Esophagus squamous epithelium (tissue), 5 donors: ENCODE measurements around the gene FGF4. TPM values are rescaled to one million over a fixed set of nuclear protein-coding genes. Genes with fewer than 3 reads are reported as not detected.

ENCODE experiments used
- DNase-seq: peaks from one replicate; lab custom pipeline; 2025; lab: John Stamatoyannopoulos, UW
- H3K27ac ChIP-seq, 4 donors: fragments of 200-600 bp; sonication (generic); one replicate each; pipeline ENCODE4 v1.5.1; 2016 to 2019; ENCODE audit warnings: mild to moderate bottlenecking in 1 of 4
- H3K27me3 ChIP-seq, 4 donors: fragments of 200-600 bp; sonication (generic); 1 replicate in 3 of 4; 2 replicates in 1 of 4; pipeline versions ENCODE4 v1.5.1 to v1.6.0; 2017 to 2021; ENCODE audit warnings: antibody characterized with exemption in 1 of 4
- H3K36me3 ChIP-seq, 3 donors: fragments of 200-600 bp; sonication (generic); one replicate each; pipeline ENCODE4 v1.5.1; 2016 to 2019
- H3K4me1 ChIP-seq, 3 donors: fragments of 200-600 bp; sonication (generic); one replicate each; pipeline ENCODE4 v1.5.1; 2017 to 2019
- H3K4me3 ChIP-seq, 4 donors: fragments of 200-600 bp; sonication (generic); 1 replicate in 3 of 4; 2 replicates in 1 of 4; pipeline ENCODE4 v1.5.1; 2016 to 2019; ENCODE audit warnings: mild to moderate bottlenecking in 2 of 4, moderate library complexity in 1 of 4
- H3K9me3 ChIP-seq, 3 donors: fragments of 200-600 bp; sonication (generic); one replicate each; pipeline ENCODE4 v1.5.1; 2016 to 2019
- CTCF ChIP-seq, 6 experiments: fragments of 450-650 bp in 4 of 6; fragments of 200-600 bp in 2 of 6; sonication (generic) in 2 of 6; IDR thresholded peaks; one replicate each; pipeline ENCODE4 v1.5.1; 2016 to 2019; ENCODE audit warnings: antibody characterized with exemption in 6 of 6, mild to moderate bottlenecking in 4 of 6, moderate library complexity in 4 of 6
- POLR2A ChIP-seq, 4 donors: fragments of 450-650 bp; IDR thresholded peaks; one replicate each; pipeline ENCODE4 v1.6.1; 2017; ENCODE audit warnings: antibody characterized with exemption in 4 of 4, mild to moderate bottlenecking in 4 of 4, moderate library complexity in 3 of 4
- WGBS, 2 donors: methylation state at CpG; one replicate each; pipeline ENCODE4 v1.1.5; 2018; 5-methylcytosine and 5-hydroxymethylcytosine counted together
- intact Hi-C: fragments of 100-400 bp; cut with DNase I; formaldehyde crosslinking; loops from one replicate; pipeline ENCODE4 v1.15.0; 2022
- total RNA-seq, 4 donors: library from RNA; depleted of rRNA; stranded (reverse); fragments of >200 nt; gene quantifications; one replicate each; pipeline ENCODE4 v1.1.0, GENCODE V29; 2016
- donor health status: DM: yes; HTN: yes; CAD: no.

Gene FGF4
- total RNA-seq, 4 donors from 2014 or later, result not detected

- Histone ChIP-seq H3K27ac (no peak overlapping the region), H3K36me3 (no peaks in the 10 kb centered on the region), H3K27me3 (peaks cover 0 to 100% (median 1%) of the 10 kb centered on the region in 4 donors), H3K4me3 (no peak overlapping the region), H3K9me3 (no peaks in the 10 kb centered on the region), H3K4me1 (no peaks in the 10 kb centered on the region)
- DNase-seq, result no peak
- 42 to 70% methylated on average over 11 of the region's 14 CpGs for WGBS, 2 donors
- intact Hi-C loops, result no loop called here
- TF ChIP-seq CTCF (IDR thresholded peaks at IDR 0.05) (no peak), POLR2A (IDR thresholded peaks at IDR 0.05) (no peak)
Observed at GRCh38 chr11:69721106-69721505, 54.0 kb downstream of the FGF4 start.

Other genes starting within 250 kb of the FGF4 start
- gene CCND1, start 134.2 kb downstream of the FGF4 start, total RNA-seq, result 100 to 1,000 TPM in 3 of 4 donors, 10 to 100 TPM in 1; 64.1 to 216 (median 145) TPM
- 10 to 100 TPM; 16.5 to 29.2 (median 19.3) TPM for gene LTO1, start 100.0 kb downstream of the FGF4 start, total RNA-seq
- not detected for gene FGF19, start 71.3 kb downstream of the FGF4 start, total RNA-seq
- gene FGF3, start 44.1 kb upstream of the FGF4 start, total RNA-seq, result not detected